Measurements from ENCODE around the gene SFXN2.

GRCh38 chr10:102673236-102673818, 41.1 kb upstream of the SFXN2 start:
- TF ChIP-seq CTCF (IDR thresholded peaks at IDR 0.05): no peak
- TF ChIP-seq YY1 (IDR thresholded peaks at IDR 0.05; ENCODE audit: low read depth): no peak
- TF ChIP-seq EP300 (IDR thresholded peaks at IDR 0.05; ENCODE audit: borderline replicate concordance in 1 of 2, low read depth in 1 of 2, low read length in 1 of 2): no peak
